Mucosa of descending colon (tissue), 3 donors: ENCODE measurements around the gene GRK3. TPM values are rescaled to one million over a fixed set of nuclear protein-coding genes. Genes with fewer than 3 reads are reported as not detected.

Experiments
- ATAC-seq: fragments of 200-7000 bp; cut with Tn5 transposase; one replicate; pipeline ENCODE4 v1.9.1; 2020; ENCODE audit warnings: mild to moderate bottlenecking, moderate library complexity
- DNase-seq, 3 donors: peaks; one replicate each; pipeline ENCODE4 v3.0.0-alpha.2; 2020
- H3K36me3 ChIP-seq: fragments of 200-600 bp; one replicate; pipeline ENCODE4 v1.8.0; 2021; ENCODE audit warnings: low read depth, mild to moderate bottlenecking
- H3K4me1 ChIP-seq: fragments of 200-600 bp; one replicate; pipeline ENCODE4 v1.8.0; 2021; ENCODE audit warnings: low read depth, mild to moderate bottlenecking
- H3K4me3 ChIP-seq: fragments of 200-600 bp; one replicate; pipeline ENCODE4 v1.8.0; 2021; ENCODE audit warnings: mild to moderate bottlenecking
- H3K9me3 ChIP-seq: fragments of 200-600 bp; one replicate; pipeline ENCODE4 v1.8.0; 2021; ENCODE audit warnings: mild to moderate bottlenecking
- CTCF ChIP-seq: fragments of 200-600 bp; IDR thresholded peaks from one replicate; pipeline ENCODE4 v1.8.0; 2022; ENCODE audit warnings: antibody characterized with exemption, mild to moderate bottlenecking
- intact Hi-C, 2 donors: fragments of 100-400 bp; cut with DNase I in 1 of 2; cut with micrococcal nuclease in 1 of 2; formaldehyde crosslinking; loops; one replicate each; pipeline versions ENCODE4 v1.11.0 to v1.11.1; 2022; cut with DNase I, micrococcal nuclease
- total RNA-seq, 3 donors: library from RNA; stranded (reverse); fragmentation: NEBNext Ultra II Directional in 2 of 3; extraction: Animal tissue kit (Norgen Biotek cat#: 25700) in 2 of 3; gene quantifications; one replicate each; pipeline versions ENCODE4 v1.2.1 to v1.2.4, GENCODE V29; 2021 to 2023
- donor health status: DM: no; HTN: no; CAD: no; lungs with moderate emphysema.
- donor health status: DM: no; HTN: no; CAD: no.
- donor health status: DM: no; HTN: yes; CAD: no.

Gene GRK3
- total RNA-seq, 3 donors from 2014 or later, result 2.1 to 16.1 (median 3.2) TPM

GRCh38 chr22:25658633-25659032 is 94.2 kb downstream of the GRK3 start:
- H3K9me3 ChIP-seq, result no peaks in the 10 kb centered on the region
- no peak overlapping the region for H3K4me3 ChIP-seq
- H3K4me1 ChIP-seq, result no peaks in the 10 kb centered on the region
- DNase-seq, result no peak
- intact Hi-C loops, result no loop called here
- TF ChIP-seq CTCF, result no peak
- H3K36me3 ChIP-seq, result no peaks in the 10 kb centered on the region
- ATAC-seq, result no peak

GRCh38 chr22:25659413-25659812 is 94.9 kb downstream of the GRK3 start:
- no peak for ATAC-seq
- H3K9me3 ChIP-seq, result no peaks in the 10 kb centered on the region
- H3K36me3 ChIP-seq, result no peaks in the 10 kb centered on the region
- intact Hi-C loops, result no loop called here
- H3K4me1 ChIP-seq, result no peaks in the 10 kb centered on the region
- TF ChIP-seq CTCF, result no peak
- no peak for DNase-seq
- H3K4me3 ChIP-seq, result no peak overlapping the region

- H3K4me1 ChIP-seq, result no peaks in the 10 kb centered on the region
- no peak for TF ChIP-seq CTCF
- ATAC-seq, result no peak
- H3K9me3 ChIP-seq, result no peaks in the 10 kb centered on the region
- no peaks in the 10 kb centered on the region for H3K36me3 ChIP-seq
- DNase-seq, result no peak
- intact Hi-C loops, result no loop called here
- no peak overlapping the region for H3K4me3 ChIP-seq
Observed at GRCh38 chr22:25660336-25660735, 95.9 kb downstream of the GRK3 start.

GRCh38 chr22:25661073-25661472 is 96.6 kb downstream of the GRK3 start:
- Histone ChIP-seq H3K4me3 (no peak overlapping the region), H3K9me3 (no peaks in the 10 kb centered on the region), H3K36me3 (no peaks in the 10 kb centered on the region), H3K4me1 (no peaks in the 10 kb centered on the region)
- DNase-seq, result no peak
- ATAC-seq, result no peak
- no peak for TF ChIP-seq CTCF
- intact Hi-C loops, result no loop called here

DNA sequence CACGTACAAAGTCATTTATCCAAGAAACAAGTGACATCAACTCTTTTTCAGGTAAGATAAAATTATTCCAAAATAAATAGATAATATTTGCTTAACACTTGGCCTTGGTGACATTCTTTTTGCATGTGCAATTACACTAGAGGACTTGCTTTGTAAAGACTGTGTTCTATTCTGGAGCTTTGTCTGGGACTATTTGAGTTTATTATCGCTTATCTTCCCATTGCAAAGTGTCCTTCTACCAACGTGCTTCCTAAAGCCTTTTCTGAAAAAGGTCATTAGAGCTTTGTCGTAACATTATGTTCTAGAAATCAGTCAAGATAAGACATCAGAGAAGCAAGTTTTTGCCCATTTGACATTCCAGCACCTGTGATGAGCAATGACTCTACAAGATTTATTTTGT is 99.2 kb downstream of the GRK3 start:
- Histone ChIP-seq H3K4me1 (no peaks in the 10 kb centered on the region), H3K9me3 (no peaks in the 10 kb centered on the region), H3K4me3 (no peak overlapping the region), H3K36me3 (no peaks in the 10 kb centered on the region)
- ATAC-seq, result no peak
- intact Hi-C loops, result no loop called here
- no peak for DNase-seq
- no peak for TF ChIP-seq CTCF

DNA sequence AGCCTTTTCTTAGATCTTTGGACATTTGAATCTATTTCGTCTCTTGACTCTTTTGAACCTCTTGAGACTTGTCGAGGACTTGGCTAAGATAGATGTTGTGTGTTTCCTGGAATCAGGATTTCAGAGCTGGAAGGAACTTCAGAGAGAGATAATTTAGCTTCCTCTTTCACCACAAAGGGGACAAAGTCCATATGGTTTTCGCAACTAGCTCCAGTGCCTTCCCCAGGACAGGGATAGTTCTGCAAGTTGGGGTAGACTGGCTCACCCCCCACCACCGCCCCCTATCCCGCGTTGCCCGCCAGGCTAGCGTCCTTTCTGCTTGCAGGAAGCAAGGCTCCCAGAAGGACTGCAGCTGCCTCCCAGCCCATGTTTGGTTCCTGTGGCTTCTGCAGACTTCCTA is 101.8 kb downstream of the GRK3 start:
- Histone ChIP-seq H3K4me3 (no peak overlapping the region), H3K4me1 (no peaks in the 10 kb centered on the region), H3K9me3 (no peaks in the 10 kb centered on the region), H3K36me3 (no peaks in the 10 kb centered on the region)
- DNase-seq (peak; percentile 34 to 71 (median 63)), ATAC-seq (peak; percentile 87)
- intact Hi-C loops, result no loop called here
- TF ChIP-seq CTCF, result no peak
